CD4-positive, alpha-beta T cell treated with Interferon alpha-2 for 1 hour (primary cell): Measurements from ENCODE around the gene NBPF1.
A peak's percentile ranks its signal among the peaks of the same experiment; 100 is the strongest.
"Not testable (repeated sequence)": the region's sequence is repeated elsewhere in the genome, so short reads cannot be mapped to it uniquely, and the experiment has no call there.

Source experiments
- DNase-seq, 2 donors: peaks; one replicate each; pipeline ENCODE4 v3.0.0-alpha.2; 2020 to 2022

NBPF1 gene

DNA sequence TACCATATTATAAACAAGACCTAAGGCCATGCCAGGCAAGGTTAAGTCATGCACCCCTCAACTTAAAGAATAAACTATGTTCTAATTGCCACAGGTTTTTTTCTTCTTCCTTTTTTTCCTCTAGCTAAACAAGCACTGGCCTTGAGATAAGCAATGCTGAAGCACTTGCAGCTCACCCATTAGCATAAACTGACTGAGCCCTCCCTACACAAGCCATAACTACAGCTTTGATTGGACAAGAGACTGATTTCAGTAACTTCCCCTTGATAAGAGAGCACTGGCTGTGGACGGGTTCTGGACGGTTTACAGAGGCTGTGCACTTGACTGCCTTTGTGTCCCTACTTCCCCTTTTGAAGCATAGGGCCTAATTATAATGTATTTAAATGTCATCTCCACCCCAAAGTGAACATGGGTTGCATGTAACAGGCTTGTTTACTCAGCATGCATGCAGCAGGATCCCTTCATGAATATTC is 72.9 kb downstream of the NBPF1 start:
- not testable (repeated sequence) for DNase-seq

DNA sequence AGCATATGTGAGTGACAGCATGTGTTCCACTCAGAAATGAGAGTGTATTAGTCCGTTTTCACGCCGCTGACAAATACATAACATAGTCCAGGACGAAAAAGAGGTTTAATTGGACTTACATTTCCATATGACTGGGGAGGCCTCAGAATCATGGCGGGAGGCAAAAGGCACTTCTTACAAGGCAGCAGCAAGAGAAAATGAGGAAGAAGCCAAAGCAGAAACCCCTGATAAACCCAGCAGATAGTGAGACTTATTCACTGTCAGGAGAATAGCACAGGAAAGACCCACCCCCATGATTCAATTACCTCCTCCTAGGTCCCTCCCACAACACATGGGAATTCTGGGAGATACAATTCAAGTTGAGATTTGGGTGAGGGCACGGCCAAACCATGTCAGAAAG is 75.8 kb downstream of the NBPF1 start:
- DNase-seq = not testable (repeated sequence)

DNA sequence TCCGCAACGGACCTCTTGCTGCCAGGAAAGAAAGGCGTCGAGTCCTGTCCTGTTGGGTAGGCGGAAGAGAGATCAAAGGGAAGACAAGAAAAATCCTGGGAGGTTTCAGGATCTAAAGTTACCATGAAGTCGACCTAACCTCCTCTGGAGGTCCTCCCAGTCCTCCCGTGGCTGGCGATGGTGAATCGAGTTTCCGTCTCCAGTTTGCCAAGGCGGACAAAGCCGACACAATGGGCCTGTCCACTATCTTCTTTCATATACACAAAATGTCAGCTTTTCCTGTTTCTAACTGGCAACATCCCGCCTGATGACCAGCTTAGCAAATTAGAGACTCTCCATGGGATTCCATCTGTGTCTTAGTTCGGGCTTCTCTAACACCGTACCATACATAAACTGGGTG is 76.6 kb downstream of the NBPF1 start:
- not testable (repeated sequence) for DNase-seq

DNA sequence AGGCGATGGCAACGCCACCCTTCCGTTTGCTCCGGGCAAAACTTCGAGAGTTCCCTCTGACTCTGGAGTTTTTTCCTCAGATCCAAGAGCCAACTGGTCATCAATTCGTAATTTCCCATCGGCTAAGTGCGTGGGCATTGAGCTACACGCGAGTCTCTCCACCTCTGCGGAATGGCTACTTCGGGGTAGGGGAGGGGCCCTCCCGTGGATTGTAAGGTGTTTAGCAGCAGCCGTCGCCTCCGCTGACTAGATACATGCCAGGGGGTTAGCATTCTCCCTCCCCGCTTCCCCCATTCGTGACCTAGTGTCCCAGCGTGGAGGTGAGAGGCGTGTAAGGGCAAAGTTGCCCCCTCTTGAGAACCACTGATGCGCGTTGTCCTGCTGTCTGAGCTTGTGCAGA is 77.5 kb downstream of the NBPF1 start:
- not testable (repeated sequence) for DNase-seq

DNA sequence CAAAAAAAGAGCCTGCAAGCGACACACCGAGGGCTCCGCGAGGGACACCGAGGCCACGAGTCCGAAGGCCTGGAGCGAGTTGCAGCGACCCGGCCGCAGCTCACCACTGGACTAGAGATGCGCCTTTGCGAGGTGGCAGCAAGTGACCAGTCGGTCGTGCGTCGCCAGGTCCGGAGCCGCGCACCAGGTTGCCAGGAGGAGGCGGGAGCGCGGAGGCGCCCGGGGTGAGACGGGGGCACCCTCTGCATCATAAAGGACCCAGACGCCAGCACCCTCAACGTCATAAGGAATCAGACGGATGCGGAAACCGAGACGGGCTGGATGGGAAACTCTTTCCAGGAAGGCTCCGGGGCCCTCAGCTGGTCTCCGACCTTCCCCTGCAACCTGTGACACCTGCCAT is 77.9 kb downstream of the NBPF1 start:
- DNase-seq = not testable (repeated sequence)

DNA sequence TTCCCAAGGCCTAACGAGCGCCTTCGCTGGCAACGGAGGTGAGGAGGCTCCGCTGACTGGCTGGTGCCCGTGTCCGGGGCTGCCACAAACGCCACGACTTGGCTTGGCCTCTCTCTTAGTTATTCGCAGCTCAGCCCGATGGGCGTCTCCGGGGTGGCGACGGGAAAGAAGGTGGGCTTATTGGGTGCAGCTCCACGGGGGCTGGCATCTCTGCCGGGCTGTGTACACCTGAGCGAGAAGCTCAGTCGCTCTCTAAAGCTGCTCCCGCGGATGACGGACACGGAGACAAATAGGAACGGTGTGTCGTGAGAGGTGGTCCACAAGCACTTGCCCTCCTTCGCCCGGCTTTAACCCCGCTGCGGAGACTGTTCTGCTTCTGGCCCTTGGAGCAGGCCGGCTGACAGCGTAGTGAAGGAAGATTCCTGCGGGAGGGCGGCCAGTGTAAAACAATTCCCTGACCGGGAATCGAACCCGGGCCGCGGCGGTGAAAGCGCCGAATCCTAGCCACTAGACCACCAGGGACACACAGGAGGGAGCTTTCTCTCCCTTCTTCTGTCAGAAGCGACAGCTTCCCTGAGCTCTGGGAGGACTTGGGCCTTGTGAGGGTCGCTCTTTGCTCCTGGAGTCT is 78.4 kb downstream of the NBPF1 start:
- DNase-seq = peak in 1 of 2 donors; percentile 50

DNA sequence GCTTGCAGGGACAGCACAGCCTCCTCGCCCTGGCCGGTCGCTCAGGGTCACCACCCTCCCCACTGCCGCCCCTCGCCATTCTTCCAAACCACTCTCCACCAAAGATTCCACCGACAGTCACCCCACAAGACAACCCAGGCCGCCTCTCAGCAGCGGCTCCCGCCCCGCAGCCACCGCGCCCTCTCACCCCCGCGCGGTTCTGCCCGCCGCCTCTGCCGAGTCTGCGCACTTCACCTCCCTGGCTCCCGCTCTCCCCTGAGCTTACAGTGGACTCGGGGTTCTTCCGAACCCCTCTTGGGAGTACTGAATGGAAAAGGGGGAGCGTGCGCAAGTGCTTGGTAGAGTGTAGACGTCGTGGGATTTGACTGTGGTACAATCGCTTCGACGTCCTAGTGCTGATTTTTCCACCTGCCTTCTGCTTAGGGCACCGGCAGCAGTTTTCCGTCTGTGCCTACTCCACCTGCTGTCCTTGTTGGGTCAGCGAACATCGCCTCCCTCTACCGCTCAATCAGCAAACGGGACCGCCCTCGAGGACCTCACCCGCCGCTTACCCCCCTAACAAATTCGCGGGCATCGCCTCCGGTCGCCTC is 79.0 kb downstream of the NBPF1 start:
- DNase-seq = not testable (repeated sequence)

DNA sequence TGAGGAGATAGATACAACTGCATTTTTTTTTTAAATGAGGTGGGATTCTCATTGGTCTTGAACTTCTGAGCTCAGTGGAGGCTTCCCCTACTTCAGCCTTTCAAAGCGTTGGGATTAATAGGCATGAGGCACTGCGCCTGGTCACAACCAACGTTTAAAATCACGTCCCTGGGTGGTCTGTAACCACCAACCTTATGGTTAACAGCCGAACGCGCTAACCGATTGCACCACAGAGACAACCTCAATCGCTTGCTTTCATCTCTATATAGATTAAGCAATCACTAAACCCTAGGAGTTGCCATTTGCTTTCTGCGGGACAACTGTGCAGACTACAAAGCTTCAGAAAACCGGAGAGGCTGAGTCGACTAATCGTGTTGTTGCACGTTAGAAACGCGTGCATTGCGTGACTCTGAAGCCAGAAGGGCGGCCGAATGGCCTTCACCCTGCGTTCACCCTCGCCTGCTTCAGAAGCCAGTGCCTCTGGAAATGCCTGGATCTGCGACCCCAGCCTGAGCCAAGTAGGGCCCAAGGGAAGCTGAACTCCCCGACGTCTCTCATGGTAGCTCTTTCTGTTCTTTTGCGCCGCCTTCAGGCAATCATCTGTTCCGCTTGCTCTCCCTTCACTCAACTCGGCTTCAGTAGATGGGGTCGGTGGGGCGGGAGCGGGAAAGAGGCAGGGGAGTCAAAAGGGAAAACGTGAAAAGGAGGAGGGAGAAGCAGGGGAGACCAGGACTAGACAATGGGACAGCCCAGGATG is 81.0 kb downstream of the NBPF1 start:
- not testable (repeated sequence) for DNase-seq

DNA sequence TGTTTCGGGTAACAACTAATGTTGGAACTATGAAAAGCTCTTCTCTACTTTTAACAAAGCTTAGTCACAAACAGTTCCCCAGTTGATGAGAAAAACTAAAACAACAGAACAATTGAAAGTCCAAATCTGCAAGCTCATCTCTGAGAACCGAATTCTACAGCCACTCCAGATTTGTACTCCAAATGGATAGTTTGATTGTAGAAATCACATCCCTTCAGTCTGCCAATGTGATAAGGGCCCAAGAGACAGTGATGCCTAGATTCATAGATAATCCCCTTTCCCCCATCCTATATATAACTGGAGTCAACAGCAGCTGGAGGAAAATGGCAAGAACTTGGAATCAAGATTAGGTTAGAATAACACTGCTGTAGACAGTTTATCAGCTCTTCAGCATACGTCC is 85.0 kb downstream of the NBPF1 start:
- DNase-seq = not testable (repeated sequence)

DNA sequence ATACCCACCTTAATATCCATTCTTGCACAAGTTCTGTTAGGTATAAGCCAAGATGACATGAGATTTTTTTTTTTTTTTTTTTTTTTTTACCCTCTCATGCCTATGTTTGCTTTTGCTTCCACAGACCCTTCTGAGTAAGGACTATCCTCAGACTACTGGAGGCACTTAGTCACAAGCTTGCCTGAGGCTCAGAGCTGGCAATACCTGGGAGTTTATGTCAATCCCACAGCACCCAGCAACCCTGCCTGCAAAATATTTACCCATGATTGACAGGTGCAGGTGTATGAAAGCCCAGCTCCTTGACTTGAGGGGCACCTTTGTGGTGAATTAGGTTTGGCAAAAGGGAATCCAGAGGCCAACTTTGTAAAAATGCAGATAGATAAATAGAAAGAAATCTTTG is 87.6 kb downstream of the NBPF1 start:
- DNase-seq = not testable (repeated sequence)

DNA sequence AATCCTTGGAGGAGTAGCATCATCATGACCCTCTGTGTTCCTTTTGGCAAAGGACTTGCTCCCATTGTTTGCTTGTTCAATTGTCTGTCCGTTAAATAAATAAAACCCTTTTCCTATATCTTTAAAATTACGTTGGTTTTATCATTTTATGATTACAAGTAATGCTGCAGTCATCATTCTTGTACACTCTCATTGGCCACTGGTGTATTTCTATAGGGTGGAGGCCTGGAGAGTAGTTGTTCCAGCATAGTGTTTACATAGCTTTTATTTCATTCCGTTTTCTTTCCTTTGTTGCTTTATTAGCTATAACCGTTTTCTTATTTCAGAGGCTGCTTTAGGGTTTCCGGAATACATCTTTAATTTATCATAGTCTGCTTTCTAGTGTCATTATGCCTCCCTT is 91.7 kb downstream of the NBPF1 start:
- not testable (repeated sequence) for DNase-seq

DNA sequence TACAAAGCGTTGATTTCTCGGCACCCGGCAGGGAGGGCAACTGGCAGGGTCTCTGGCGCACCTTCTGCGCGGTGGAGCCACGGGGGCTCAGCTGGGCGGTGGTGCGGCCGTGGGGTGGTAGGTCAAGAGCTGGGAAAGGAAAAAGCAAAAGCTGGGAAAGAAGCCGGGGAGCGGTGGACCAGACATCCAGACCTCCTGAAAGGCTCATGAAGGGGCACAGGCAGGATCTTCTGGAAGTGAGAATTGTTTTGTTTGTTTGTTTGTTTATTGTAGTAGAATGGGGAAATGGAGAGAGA is 92.1 kb downstream of the NBPF1 start:
- no peak for DNase-seq

DNA sequence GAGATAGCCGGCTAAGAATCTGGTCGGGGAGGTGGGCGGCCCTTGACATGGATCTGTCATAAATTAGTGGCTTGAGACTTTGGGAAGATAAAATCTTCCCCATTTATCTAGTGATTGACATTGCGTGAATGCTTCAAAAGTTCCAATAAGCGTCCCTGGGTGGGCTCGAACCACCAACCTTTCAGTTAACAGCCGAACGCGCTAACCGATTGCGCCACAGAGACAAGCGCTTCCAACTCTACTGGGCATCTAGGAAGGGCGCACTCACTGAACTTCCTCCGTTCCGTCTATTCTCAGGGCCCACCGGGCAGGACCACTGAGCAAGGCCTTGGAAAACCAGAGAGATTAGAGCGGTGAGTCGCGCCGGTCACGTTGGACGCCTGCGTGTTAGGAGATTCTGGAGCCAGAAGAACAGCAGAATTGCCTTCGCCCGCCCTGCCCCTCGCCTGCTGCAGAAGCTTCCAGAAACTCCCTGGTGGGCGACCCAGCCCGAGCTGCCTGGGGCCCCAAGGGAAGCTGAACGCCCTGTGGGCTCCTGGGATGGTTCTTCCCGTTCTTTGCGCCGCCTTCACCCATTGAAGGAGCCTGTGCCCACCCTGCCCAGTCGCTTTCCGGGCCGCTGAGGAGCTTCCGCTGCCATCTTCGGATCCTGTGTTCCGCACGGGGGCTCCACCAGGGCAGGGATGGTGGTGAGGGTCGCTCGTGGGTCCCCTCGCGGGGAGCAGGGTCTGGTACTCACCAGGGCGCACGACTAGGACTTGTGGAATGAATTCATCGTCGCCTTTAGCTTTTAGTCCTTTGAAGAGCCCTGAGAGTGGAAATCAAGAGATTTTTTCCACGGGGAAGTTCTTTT is 92.7 kb downstream of the NBPF1 start:
- not testable (repeated sequence) for DNase-seq

DNA sequence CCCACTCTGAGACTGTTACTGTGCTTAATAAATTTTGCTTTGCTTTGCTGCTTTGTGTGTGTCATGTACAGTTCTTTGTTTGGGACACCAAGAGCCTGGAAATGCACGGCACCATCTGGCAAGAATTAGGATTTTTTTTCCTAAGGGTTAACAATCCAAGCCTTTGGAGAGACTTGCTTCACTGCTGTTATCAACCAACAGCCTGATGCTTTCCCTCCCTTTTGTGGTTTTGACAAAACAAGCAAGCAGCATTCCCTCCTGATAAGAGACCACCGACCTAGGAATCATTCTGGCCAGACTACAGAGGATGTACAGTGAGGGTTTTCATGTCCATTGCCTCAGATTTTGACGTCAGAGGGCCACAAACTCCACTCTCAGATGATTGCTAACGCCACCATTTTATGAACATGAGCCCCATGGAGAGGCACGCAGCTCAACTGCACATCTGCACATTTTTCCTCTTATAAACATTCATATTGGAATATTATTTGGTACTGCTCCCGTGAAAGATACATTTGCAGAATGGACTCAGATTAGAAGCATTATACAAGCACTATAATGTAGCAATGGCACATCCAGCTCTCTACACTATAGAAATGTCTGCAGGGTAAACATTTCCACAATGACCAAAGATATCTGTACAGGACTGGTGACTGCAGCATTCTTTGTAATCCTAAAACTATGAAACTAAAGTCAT is 94.0 kb downstream of the NBPF1 start:
- DNase-seq = not testable (repeated sequence)

DNA sequence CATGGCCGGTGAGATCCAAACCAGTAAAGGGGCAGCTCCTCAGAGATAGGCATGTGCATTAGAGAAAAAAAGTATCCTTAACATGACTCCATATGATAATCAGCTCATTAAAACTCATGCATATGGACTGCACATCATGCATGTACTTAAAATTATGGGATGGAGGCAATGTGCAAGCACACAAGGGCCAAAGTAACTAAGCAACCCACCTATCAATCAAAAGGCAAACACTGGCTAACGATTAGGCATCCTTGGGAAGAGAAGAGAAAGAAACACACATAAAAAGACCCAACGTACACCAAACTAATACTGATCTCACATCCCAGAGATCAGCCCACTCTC is 94.5 kb downstream of the NBPF1 start:
- DNase-seq = not testable (repeated sequence)

DNA sequence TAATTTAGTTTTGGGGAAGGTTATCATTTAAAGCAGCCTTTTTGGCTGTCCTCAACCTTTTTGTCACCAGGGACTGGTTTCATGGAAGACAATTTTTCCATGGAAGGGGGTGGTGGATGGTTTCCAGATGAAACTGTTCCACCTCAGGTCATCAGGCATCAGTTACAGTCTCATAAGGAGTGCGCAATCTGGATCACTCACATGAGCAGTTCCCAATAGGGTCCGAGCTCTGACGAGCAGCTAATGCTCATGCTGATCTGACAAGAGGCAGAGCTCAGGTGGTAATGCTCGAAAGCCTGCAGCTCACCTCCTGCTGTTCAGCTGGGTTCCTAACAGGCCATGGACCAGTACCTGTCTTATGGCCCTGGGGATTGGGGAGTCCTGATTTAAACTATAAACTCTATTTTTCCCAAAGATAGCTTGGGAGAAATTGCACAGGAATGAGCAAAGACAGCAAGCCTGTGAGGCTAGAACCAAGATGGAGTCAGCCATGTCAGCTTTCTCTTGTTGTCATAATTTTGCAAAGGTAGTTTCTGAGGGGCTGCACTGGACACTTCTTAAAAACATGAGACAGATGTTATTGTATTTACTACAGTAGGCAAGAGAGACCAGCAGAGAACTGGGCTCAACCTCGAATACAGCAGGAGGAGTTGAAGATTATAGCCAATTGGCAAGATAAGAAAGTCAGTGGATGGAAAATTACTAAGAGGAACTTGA is 96.5 kb downstream of the NBPF1 start:
- DNase-seq = not testable (repeated sequence)

DNA sequence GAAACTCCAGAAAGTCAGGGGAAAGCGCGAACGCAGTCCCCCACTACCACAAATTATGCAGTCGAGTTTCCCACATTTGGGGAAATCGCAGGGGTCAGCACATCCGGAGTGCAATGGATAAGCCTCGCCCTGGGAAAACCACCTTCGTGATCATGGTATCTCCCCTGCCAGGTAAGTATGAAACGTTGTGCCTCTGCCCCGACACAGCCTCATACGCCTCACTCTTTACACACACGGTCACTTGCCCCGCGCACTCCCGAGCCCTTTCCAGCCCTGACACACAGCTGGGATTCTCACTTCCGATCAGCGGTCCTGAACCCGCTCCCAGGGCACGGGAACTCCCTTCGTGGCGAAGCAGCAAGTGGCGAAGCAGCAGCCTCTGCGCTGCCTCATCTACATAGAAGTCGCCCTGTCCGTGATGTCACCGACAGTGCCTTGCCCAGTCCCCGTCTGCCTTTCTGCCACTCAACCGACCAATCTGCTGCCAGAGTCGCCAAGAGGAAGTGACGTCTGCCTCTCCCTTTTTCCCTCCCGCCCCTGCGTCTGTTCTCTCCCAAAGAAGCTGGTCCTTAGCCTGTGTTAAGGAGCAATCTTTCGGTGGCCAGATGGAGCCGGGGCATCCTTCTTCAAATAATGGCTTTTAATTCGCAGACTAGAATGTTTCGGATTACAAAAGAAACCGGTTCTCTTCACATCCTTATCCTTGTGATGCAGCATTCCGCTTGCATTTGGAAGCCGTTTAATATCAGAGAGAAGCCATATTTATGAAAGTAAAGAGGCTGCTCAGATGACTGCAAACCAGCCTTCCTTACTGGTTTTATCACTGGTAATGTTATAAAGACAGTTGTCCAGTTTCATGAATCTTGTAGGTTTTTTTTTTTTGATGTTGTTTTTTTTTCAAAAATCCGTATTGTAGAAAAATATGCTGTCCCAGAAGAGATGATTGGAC is 99.0 kb downstream of the NBPF1 start, which contains the start of gene RNU1-1:
TSS of gene RNU1-1 (minus strand) at position 179 of the 949 bp plus-strand sequence.
- peak; percentile 74 to 80 for DNase-seq

DNA sequence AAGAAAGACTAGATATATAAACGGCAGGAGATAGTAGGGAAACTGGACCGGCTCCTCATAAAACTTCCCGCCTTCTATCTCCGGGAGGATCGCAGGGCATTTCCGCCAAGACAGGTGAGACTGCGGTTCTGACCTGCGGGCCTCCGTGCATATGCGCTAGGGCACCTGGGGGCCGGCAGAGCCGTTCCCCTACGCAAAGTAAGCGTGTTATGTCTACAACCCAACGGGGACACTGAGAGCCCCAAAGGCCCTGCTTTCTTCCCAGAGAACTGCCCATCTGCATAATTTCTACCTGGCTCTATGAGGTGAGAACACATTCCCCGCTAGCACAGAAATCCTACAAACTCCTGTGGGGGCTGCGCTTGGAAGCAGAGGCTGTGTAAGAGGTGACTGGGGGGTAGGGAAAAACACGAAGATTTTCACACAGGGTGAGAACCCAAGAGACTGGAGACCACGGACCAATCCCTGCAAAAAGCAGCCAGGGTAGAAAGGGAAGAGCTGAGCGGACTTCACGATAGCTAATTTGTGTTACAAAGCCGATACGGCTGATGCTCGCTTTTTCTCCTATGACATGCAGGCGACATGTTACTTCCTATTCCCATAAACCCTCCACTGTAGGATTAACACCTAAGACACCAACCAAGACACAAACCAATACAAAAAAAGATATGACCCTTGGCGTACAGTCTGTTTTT is 99.8 kb downstream of the NBPF1 start:
- DNase-seq = peak; percentile 78 to 80

DNA sequence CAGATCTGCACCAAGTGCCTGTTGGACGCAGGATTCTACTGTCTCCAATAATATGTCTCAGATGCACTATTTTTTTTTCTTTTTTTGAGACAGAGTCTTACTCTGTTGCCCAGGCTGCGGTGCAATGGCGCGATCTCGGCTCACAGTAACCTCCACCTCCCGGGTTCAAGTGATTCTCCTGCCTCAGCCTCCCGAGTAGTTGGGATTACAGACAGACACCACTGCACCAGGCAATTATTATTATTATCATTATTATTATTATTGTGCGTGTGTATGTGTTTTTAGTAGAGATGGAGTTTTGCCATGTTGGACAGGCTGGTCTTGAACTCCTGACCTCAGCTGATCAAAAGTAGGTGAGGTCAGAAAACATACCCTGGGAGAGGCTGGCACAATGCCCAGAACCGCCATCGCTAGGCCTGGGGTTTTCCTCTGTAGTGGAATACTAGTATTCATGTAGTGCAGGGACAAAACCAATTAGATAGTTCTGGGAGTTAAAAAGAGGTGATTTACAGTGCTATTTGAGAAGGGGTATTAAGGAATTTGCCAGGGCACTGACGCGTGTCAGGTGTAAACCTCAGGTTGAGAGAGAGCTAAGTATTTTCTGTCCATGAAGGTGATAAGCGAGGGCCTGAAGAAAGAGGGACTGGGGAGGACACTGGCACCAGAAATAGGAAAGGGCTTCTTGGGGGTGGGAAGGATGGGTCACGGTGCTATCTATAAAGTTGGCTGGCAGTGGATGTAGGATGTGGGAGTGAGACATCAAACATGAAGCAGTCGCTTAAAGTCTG is 100.5 kb downstream of the NBPF1 start:
- peak in 1 of 2 donors; percentile 54 for DNase-seq
